ENCODE results near the gene PAPSS1. TPM values are rescaled to one million over a fixed set of nuclear protein-coding genes. Genes with fewer than 3 reads are reported as not detected.

PAPSS1 gene
- total RNA-seq, 4 donors from 2014 or later = 46.9 to 58.9 (median 54.6) TPM

DNA sequence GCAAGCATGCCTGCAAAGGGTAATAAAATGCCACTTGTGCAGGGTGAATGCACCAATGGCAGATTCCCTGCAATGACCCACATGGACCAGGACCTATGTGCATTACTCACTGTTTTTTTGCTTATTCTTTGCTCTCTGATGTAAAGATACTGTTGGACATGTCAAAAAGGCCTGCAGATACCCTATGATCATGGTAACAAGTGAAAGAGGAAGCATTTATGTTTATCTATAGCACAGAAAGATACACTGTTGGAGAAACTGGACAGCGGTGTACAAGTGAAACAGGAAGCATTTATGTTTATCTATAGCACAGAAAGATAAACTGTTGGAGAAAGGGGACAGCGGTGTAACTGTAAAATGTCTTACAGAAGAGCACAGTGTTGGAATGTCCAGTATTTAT, 127.5 kb downstream of the PAPSS1 start:
- 76 to 81% methylated on average over 2 of the region's 2 CpGs for WGBS, 2 donors
- no peak for DNase-seq (ENCODE audit: low spot score in 2 of 2)
- no peak for TF ChIP-seq POLR2A (IDR thresholded peaks at IDR 0.05)
- TF ChIP-seq, protein P1, sequence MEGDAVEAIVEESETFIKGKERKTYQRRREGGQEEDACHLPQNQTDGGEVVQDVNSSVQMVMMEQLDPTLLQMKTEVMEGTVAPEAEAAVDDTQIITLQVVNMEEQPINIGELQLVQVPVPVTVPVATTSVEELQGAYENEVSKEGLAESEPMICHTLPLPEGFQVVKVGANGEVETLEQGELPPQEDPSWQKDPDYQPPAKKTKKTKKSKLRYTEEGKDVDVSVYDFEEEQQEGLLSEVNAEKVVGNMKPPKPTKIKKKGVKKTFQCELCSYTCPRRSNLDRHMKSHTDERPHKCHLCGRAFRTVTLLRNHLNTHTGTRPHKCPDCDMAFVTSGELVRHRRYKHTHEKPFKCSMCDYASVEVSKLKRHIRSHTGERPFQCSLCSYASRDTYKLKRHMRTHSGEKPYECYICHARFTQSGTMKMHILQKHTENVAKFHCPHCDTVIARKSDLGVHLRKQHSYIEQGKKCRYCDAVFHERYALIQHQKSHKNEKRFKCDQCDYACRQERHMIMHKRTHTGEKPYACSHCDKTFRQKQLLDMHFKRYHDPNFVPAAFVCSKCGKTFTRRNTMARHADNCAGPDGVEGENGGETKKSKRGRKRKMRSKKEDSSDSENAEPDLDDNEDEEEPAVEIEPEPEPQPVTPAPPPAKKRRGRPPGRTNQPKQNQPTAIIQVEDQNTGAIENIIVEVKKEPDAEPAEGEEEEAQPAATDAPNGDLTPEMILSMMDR (IDR thresholded peaks at IDR 0.05) = no peak
- no peak overlapping the region for H3K4me3 ChIP-seq (ENCODE audit: low read depth, poor library complexity, severe bottlenecking)
- intact Hi-C loops (cut with DNase I; ENCODE audit: low total_unique reads) = no loop called here

DNA sequence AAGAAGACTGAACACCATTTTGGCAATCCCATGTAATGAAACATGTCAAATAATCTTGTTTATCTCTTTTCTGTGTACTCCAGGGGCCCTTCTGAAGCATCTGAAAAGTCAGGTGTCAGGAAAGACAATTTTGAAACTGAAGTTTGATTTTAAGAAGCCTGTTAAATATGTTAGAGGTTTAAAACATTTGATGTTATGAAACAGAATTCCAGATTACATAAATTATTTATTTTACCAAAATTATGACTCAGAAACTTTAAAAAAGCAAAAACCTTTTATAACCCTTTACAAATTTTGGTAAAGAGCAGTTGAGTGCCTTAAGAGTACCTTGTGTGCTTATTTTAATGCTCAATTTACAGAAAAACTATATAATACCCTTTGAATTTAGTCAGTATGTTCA, 130.8 kb downstream of the PAPSS1 start:
- no peak for TF ChIP-seq POLR2A (IDR thresholded peaks at IDR 0.05)
- TF ChIP-seq, protein P1 (IDR thresholded peaks at IDR 0.05) = no peak
- no peak overlapping the region for H3K4me3 ChIP-seq (ENCODE audit: low read depth, poor library complexity, severe bottlenecking)
- no peak for DNase-seq (ENCODE audit: low spot score in 2 of 2)
- intact Hi-C loops (cut with DNase I; ENCODE audit: low total_unique reads) = no loop called here

DNA sequence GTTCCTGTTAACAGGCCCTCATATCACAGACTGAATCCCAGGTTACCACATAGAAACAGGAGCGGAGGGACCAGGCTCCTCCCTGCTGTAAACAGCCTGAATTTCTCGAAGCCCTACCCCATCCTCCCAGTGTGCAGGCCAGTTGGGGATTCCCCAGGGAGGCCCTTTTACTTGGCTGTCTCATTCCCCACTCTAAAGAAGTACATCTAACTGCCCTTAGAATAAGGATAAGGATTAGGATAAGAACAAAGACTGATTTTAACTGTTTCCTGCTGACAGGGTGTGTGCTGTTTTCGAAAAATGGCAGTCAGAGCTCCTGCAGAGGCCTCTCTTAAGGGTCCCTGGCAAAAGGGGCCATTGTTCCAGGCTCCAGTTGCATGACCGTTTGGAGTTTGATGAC, 133.7 kb downstream of the PAPSS1 start:
- 66 to 73% methylated on average over 4 of the region's 4 CpGs for WGBS, 2 donors
- TF ChIP-seq POLR2A (IDR thresholded peaks at IDR 0.05) = no peak
- TF ChIP-seq, protein P1 (IDR thresholded peaks at IDR 0.05) = no peak
- no peak for DNase-seq (ENCODE audit: low spot score in 2 of 2)
- intact Hi-C loops (cut with DNase I; ENCODE audit: low total_unique reads) = no loop called here
- H3K4me3 ChIP-seq (ENCODE audit: low read depth, poor library complexity, severe bottlenecking) = no peak overlapping the region

DNA sequence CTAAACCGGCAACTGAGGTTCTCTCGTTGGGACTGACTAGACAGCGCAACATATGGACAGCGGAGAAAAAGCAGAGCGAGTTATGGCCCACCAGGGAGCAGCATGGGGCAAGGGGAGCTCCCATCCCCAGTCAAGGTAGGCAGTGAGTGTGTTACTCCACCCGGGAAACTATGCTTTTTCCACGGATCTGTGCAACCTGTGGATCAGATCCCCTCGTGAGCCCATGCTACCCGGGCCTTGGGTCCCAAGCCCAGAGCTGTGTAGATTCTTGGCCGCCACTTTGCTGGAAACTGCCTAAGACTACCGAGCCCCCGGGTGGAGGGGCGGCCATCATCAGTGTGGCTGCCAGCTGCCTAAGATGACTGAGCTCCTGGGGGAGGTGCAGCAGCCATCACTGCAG, 140.9 kb downstream of the PAPSS1 start:
- no peak overlapping the region for H3K4me3 ChIP-seq (ENCODE audit: low read depth, poor library complexity, severe bottlenecking)
- intact Hi-C loops (cut with DNase I; ENCODE audit: low total_unique reads) = no loop called here
- TF ChIP-seq POLR2A (IDR thresholded peaks at IDR 0.05) = no peak
- TF ChIP-seq, protein P1 (IDR thresholded peaks at IDR 0.05) = no peak
- no peak for DNase-seq (ENCODE audit: low spot score in 2 of 2)
- 95 to 96% methylated on average over 12 to 13 of the region's 13 CpGs for WGBS, 2 donors

DNA sequence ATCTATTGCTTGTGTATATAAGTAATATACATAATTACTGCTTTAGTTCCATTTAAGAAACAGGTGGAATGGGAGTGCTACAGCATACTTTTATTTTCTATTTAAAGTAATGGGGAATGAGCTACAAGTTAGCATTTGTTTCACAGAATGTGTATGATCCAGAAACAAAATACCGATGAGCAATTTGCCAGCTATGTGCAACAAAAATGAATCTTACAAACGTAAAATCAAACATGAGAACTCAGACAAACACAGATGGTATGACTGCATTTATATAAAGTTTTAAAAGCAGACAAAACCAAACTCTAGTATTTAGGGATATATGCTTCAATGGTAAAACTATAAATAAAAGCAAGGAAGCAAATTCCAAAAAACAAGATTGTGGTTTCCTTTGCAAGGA, 141.7 kb downstream of the PAPSS1 start:
- intact Hi-C loops (cut with DNase I; ENCODE audit: low total_unique reads) = no loop called here
- WGBS, 2 donors = 81 to 86% methylated on average over 2 of the region's 2 CpGs
- H3K4me3 ChIP-seq (ENCODE audit: low read depth, poor library complexity, severe bottlenecking) = no peak overlapping the region
- TF ChIP-seq, protein P1 (IDR thresholded peaks at IDR 0.05) = no peak
- no peak for TF ChIP-seq POLR2A (IDR thresholded peaks at IDR 0.05)
- DNase-seq (ENCODE audit: low spot score in 2 of 2) = no peak

DNA sequence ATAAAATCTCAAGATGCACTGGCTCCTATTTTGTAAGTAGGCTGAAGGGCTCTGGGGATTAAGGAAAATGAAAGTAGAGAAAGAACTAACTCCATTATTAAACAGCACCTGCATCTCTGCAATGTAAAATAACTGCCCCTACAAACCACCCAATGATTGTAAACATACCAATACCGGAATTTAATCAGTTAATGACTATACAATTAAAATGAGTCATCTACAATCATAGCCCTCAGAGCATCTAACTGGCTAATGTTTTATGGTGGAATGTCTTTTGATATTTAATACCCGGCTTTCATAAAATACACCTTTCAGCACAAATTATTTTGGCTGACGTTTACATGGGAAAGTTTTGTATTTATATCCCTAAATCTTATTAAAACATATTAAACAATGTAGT, 142.3 kb downstream of the PAPSS1 start:
- 56 to 59% methylated on average over 3 of the region's 3 CpGs for WGBS, 2 donors
- intact Hi-C loops (cut with DNase I; ENCODE audit: low total_unique reads) = no loop called here
- no peak overlapping the region for H3K4me3 ChIP-seq (ENCODE audit: low read depth, poor library complexity, severe bottlenecking)
- no peak for DNase-seq (ENCODE audit: low spot score in 2 of 2)
- no peak for TF ChIP-seq POLR2A (IDR thresholded peaks at IDR 0.05)
- TF ChIP-seq, protein P1 (IDR thresholded peaks at IDR 0.05) = no peak

All from lower leg skin (tissue), 4 donors.